Measurements from ENCODE around the gene POC1A.

DNA sequence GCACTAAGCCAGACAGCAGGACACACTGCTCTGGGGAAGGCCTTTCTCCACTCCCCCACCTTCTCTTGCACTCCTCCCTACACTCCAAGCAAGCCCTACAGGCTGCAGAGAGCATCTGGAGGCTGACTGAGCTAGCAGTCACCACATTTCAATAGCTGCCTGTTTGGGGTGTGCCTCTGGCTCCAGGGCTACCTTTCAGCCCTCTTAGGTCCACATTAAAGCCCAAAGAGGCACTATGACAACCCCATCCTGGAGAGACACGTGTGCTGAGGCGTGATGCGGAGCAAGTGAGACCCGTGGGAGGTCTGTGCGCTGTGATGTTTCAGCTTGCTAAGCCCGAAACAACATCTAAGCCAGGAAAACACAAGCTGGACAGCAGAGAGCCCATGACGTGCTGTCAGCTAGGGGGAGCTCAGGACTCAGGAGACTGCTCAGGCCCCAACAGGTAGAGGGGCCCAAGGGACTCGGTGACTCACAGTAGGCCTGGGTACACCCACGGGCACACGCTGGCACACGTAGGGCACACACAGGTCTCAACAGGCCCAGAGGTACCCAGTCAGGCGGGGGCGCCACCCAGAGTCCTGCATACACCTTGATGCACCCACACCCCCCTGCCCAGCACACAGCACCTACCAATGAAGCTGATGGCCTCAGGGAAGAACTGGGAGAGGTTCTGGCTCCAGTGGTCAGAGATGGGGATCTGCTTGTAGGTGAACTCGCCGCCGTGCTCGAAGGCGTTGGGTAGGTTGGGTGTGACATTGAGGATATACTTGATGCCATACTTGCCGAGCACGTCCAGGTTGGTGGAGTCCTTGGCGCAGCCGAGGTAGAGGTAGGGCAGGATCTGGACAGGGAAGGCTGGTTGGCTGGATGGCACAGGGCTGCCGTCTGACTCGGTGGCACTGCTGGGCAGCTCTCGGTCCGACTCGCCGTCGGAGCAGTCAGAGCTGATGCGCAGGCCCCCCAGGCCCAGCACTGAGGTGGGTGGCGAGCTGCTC, 100.6 kb downstream of the POC1A start:
- TF ChIP-seq ZNF274 (IDR thresholded peaks at IDR 0.05; ENCODE audit: low read depth, low read length) (no peak), YY1 (IDR thresholded peaks at IDR 0.05; ENCODE audit: insufficient read depth, insufficient read length) (no peak)

Data from NT2/D1 (cell line).